ENCODE results near the gene PDZRN4.

GRCh38 chr12:41302979-41303403, 114.9 kb downstream of the PDZRN4 start:
- TF ChIP-seq, protein P1, sequence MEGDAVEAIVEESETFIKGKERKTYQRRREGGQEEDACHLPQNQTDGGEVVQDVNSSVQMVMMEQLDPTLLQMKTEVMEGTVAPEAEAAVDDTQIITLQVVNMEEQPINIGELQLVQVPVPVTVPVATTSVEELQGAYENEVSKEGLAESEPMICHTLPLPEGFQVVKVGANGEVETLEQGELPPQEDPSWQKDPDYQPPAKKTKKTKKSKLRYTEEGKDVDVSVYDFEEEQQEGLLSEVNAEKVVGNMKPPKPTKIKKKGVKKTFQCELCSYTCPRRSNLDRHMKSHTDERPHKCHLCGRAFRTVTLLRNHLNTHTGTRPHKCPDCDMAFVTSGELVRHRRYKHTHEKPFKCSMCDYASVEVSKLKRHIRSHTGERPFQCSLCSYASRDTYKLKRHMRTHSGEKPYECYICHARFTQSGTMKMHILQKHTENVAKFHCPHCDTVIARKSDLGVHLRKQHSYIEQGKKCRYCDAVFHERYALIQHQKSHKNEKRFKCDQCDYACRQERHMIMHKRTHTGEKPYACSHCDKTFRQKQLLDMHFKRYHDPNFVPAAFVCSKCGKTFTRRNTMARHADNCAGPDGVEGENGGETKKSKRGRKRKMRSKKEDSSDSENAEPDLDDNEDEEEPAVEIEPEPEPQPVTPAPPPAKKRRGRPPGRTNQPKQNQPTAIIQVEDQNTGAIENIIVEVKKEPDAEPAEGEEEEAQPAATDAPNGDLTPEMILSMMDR (IDR thresholded peaks at IDR 0.05) = no peak
- TF ChIP-seq POLR2AphosphoS5 (IDR thresholded peaks at IDR 0.05) = no peak
